GM23338 (cell line): ENCODE results near the gene SNX8. TPM values are rescaled to one million over a fixed set of nuclear protein-coding genes. Genes with fewer than 3 reads are reported as not detected.
A peak's percentile ranks its signal among the peaks of the same experiment; 100 is the strongest.

Experiments used
- ATAC-seq: fragments of 200-7000 bp; cut with Tn5 transposase; 3 replicates; pipeline ENCODE4 v1.9.1; 2020
- DNase-seq: peaks from one replicate; pipeline ENCODE4 v3.0.0-alpha.2; 2015; ENCODE audit warnings: low spot score
- H2AFZ ChIP-seq: fragments of 200-600 bp; sonication (generic); 2 replicates; pipeline ENCODE4 v1.8.0; 2016; ENCODE audit warnings: antibody characterized with exemption, mild to moderate bottlenecking, moderate library complexity
- H3F3A ChIP-seq: fragments of 200-600 bp; sonication (generic); replicated peaks from 2 replicates; pipeline ENCODE4 v1.8.0; 2017; ENCODE audit warnings: antibody characterized with exemption, mixed run types, low read depth
- H3K27ac ChIP-seq: fragments of 200-600 bp; sonication (generic); 2 replicates; pipeline ENCODE4 v1.6.1; 2016; ENCODE audit warnings: low read depth
- H3K27me3 ChIP-seq: fragments of 200-600 bp; sonication (generic); 2 replicates; pipeline ENCODE4 v1.8.0; 2016; ENCODE audit warnings: mild to moderate bottlenecking, mixed run types, moderate library complexity; ENCODE audit not compliant: insufficient read depth
- H3K36me3 ChIP-seq: fragments of 200-600 bp; sonication (generic); 2 replicates; pipeline ENCODE4 v1.8.0; 2016; ENCODE audit warnings: mild to moderate bottlenecking; ENCODE audit not compliant: insufficient read depth
- H3K4me1 ChIP-seq: fragments of 200-600 bp; sonication (generic); 2 replicates; pipeline ENCODE4 v1.8.0; 2016; ENCODE audit warnings: mild to moderate bottlenecking, moderate library complexity; ENCODE audit not compliant: insufficient read depth
- H3K4me2 ChIP-seq: fragments of 200-600 bp; sonication (generic); 2 replicates; pipeline ENCODE4 v1.7.1; 2017; ENCODE audit warnings: mixed run types
- H3K4me3 ChIP-seq: fragments of 200-600 bp; sonication (generic); 2 replicates; pipeline ENCODE4 v1.6.1; 2016; ENCODE audit warnings: mixed run types
- H3K79me2 ChIP-seq: fragments of 200-600 bp; sonication (generic); replicated peaks from 2 replicates; pipeline ENCODE4 v1.8.0; 2017; ENCODE audit warnings: mild to moderate bottlenecking; ENCODE audit not compliant: insufficient read depth
- H3K9me2 ChIP-seq: fragments of 200-600 bp; sonication (generic); 2 replicates; pipeline ENCODE4 v1.8.0; 2017; ENCODE audit not compliant: insufficient read depth
- H4K20me1 ChIP-seq: fragments of 200-600 bp; sonication (generic); replicated peaks from 2 replicates; pipeline ENCODE4 v1.8.0; 2017; ENCODE audit warnings: mild to moderate bottlenecking; ENCODE audit not compliant: insufficient read depth
- H3K27ac Mint-ChIP-seq: 2 replicates; pipeline ENCODE4 v1.8.0; 2020; ENCODE audit warnings: inconsistent platforms, mild to moderate bottlenecking, moderate library complexity, mixed read lengths
- H3K27me3 Mint-ChIP-seq: 3 replicates; pipeline ENCODE4 v1.8.0; 2022; ENCODE audit warnings: low read depth, mild to moderate bottlenecking, moderate library complexity, mixed read lengths, inconsistent platforms; ENCODE audit not compliant: insufficient read depth, poor library complexity
- H3K36me3 Mint-ChIP-seq: 3 replicates; pipeline ENCODE4 v1.8.0; 2021; ENCODE audit warnings: low read depth, mild to moderate bottlenecking, inconsistent platforms, moderate library complexity, mixed read lengths
- H3K4me1 Mint-ChIP-seq: 3 replicates; pipeline ENCODE4 v1.8.0; 2020; ENCODE audit warnings: mild to moderate bottlenecking, inconsistent platforms, mixed read lengths
- H3K4me3 Mint-ChIP-seq: 3 replicates; pipeline ENCODE4 v1.8.0; 2021; ENCODE audit warnings: moderate library complexity, mild to moderate bottlenecking, inconsistent platforms, mixed read lengths
- H3K9me3 Mint-ChIP-seq: 3 replicates; pipeline ENCODE4 v1.8.0; 2020; ENCODE audit warnings: moderate library complexity, mild to moderate bottlenecking, inconsistent platforms, mixed read lengths
- CREB1 ChIP-seq: fragments of 250-450 bp; sonication (Bioruptor Pico); IDR thresholded peaks from 2 replicates; pipeline ENCODE4 v1.5.0; 2020; ENCODE audit warnings: low read depth, mild to moderate bottlenecking, moderate library complexity
- EZH2phosphoT487 ChIP-seq: fragments of 200-600 bp; sonication (generic); IDR thresholded peaks from one replicate; pipeline ENCODE4 v1.8.1; 2018; ENCODE audit warnings: antibody characterized with exemption; ENCODE audit not compliant: unreplicated experiment
- NANOG ChIP-seq: IDR thresholded peaks from 2 replicates; pipeline ENCODE4 v1.6.1; 2016; ENCODE audit warnings: antibody characterized with exemption, borderline replicate concordance
- POLR2AphosphoS5 ChIP-seq: IDR thresholded peaks from 2 replicates; pipeline ENCODE4 v1.6.1; 2016; ENCODE audit warnings: antibody characterized with exemption, low read depth
- REST ChIP-seq: IDR thresholded peaks from one replicate; pipeline ENCODE4 v1.6.1; 2018; ENCODE audit warnings: antibody characterized with exemption; ENCODE audit not compliant: unreplicated experiment
- STAT1 ChIP-seq: IDR thresholded peaks from one replicate; pipeline ENCODE4 v1.6.1; 2016; ENCODE audit warnings: antibody characterized with exemption; ENCODE audit not compliant: unreplicated experiment
- ZNF114 ChIP-seq: fragments of 250-450 bp; sonication (Bioruptor Pico); IDR thresholded peaks from 2 replicates; pipeline ENCODE4 v1.5.0; 2020; ENCODE audit warnings: mild to moderate bottlenecking, moderate library complexity
- ZNF331 ChIP-seq: fragments of 250-450 bp; sonication (Bioruptor Pico); IDR thresholded peaks from 2 replicates; pipeline ENCODE4 v1.5.0; 2020; ENCODE audit warnings: low read depth, mild to moderate bottlenecking, moderate library complexity
- polyA plus RNA-seq: library from polyadenylated mRNA; unstranded; fragments of >200 nt; fragmentation: Nextera tagmentation; extraction: Ambion mirVana; gene quantifications from 2 replicates; pipeline ENCODE4 v1.2.1, GENCODE V29; 2016
- total RNA-seq: library from RNA; depleted of rRNA; stranded (reverse); fragments of >200 nt; shearing (Covaris generic); gene quantifications from 2 replicates; pipeline ENCODE4 v1.2.3, GENCODE V29; 2014
- TF ChIP-seq, protein P1 (sequence below): IDR thresholded peaks from 2 replicates; pipeline ENCODE4 v1.6.1; 2016; ENCODE audit warnings: antibody characterized with exemption

SNX8 gene
- total and polyA plus RNA-seq, 2 experiments from 2014 or later, result 44.3 to 50.9 TPM

GRCh38 chr7:2241580-2242540, 72.4 kb downstream of the SNX8 start, which contains the start of the genes MRM2 and NUDT1:
MRM2 (minus strand) TSS chr7:2242205; CDS start chr7:2242169, 36 bp downstream.
NUDT1 (plus strand) TSS chr7:2242226; CDS start chr7:2244575, 2,349 bp downstream.
- Mint-ChIP-seq H3K4me3 (peak within 1 kb of the TSS; percentile 90), H3K27me3 (peaks cover 13% of the 10 kb centered on the region), H3K27ac (peak within 1 kb of the TSS; percentile 95), H3K36me3 (peaks cover 31% of the 10 kb centered on the region), H3K9me3 (no peaks in the 10 kb centered on the region), H3K4me1 (peaks cover 9% of the 10 kb centered on the region)
- peaks cover 16% of the 10 kb centered on the region for H3K4me1 ChIP-seq
- H3K4me3 ChIP-seq, result peak within 1 kb of the TSS; percentile 94
- no peak for TF ChIP-seq STAT1
- TF ChIP-seq POLR2AphosphoS5, result peak; percentile 97
- TF ChIP-seq, protein P1, sequence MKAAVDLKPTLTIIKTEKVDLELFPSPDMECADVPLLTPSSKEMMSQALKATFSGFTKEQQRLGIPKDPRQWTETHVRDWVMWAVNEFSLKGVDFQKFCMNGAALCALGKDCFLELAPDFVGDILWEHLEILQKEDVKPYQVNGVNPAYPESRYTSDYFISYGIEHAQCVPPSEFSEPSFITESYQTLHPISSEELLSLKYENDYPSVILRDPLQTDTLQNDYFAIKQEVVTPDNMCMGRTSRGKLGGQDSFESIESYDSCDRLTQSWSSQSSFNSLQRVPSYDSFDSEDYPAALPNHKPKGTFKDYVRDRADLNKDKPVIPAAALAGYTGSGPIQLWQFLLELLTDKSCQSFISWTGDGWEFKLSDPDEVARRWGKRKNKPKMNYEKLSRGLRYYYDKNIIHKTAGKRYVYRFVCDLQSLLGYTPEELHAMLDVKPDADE, result peak; percentile 77
- 0 out of 2 replicates have a peak, but pooled peaks have one; percentile 10 for TF ChIP-seq CREB1 (CRISPR knock-in tag)
- H3K27ac ChIP-seq, result peak within 1 kb of the TSS; percentile 5; the same call in 1 of the 2 replicates
- DNase-seq, result peak; percentile 94
- H3K4me2 ChIP-seq, result peak within 1 kb of the TSS; percentile 89
- H2AFZ ChIP-seq, result peak within 1 kb of the TSS; percentile 39; the same call in 1 of the 2 replicates
- peak; percentile 84 for ATAC-seq
- H3K79me2 ChIP-seq, result peaks cover 35% of the 10 kb centered on the region
- no peaks in the 10 kb centered on the region for H3K9me2 ChIP-seq
- no peaks in the 10 kb centered on the region for H3K27me3 ChIP-seq
- 0 out of 2 replicates have a peak, but pooled peaks cover 4% of the 10 kb centered on the region for H3F3A ChIP-seq
- H4K20me1 ChIP-seq, result no peaks in the 10 kb centered on the region; the same call in 1 of the 2 replicates
- peaks cover 16% of the 10 kb centered on the region for H3K36me3 ChIP-seq

DNA sequence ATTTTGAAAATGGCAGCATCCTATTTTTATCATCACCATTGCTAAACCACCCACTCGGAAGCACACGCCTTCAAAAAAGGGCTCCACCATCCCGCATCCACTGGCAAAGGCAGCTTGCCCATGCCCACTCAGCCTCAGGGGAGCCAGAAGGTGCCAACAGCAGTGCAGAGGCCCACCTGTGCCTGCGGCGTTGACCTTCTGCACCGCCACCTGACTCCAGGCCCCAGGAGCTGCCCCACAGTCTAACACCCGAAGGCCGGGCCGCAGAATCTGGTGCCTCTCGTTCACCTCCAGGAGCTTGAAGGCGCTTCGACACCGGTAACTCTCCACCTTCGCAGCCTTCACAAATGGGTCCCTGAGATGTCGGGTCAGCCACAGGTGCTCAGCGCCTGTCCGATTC, 75.0 kb downstream of the SNX8 start:
- ATAC-seq (no peak), DNase-seq (no peak)
- no peak overlapping the region; the same call in 2 of the 3 replicates for H3K4me3 Mint-ChIP-seq
- no peaks in the 10 kb centered on the region for H3K9me3 Mint-ChIP-seq
- peaks cover 15% of the 10 kb centered on the region; the same call in 1 of the 2 replicates for H3F3A ChIP-seq
- no peak overlapping the region for H2AFZ ChIP-seq
- H3K36me3 ChIP-seq, result peaks cover 40% of the 10 kb centered on the region
- H3K27me3 ChIP-seq, result no peaks in the 10 kb centered on the region
- peaks cover 48% of the 10 kb centered on the region for H3K36me3 Mint-ChIP-seq
- H3K9me2 ChIP-seq, result no peaks in the 10 kb centered on the region
- H3K4me2 ChIP-seq, result no peak overlapping the region
- no peak overlapping the region for H3K4me3 ChIP-seq
- H3K4me1 ChIP-seq, result peaks cover 19% of the 10 kb centered on the region
- H3K4me1 Mint-ChIP-seq, result peaks cover 5% of the 10 kb centered on the region; the same call in 2 of the 3 replicates
- no peak overlapping the region for H3K27ac Mint-ChIP-seq
- peaks cover 13% of the 10 kb centered on the region for H3K27me3 Mint-ChIP-seq
- no peak overlapping the region for H3K27ac ChIP-seq
- no peaks in the 10 kb centered on the region; the same call in 1 of the 2 replicates for H4K20me1 ChIP-seq
- peaks cover 40% of the 10 kb centered on the region for H3K79me2 ChIP-seq
- TF ChIP-seq ZNF114 (no peak), NANOG (no peak), REST (no peak), STAT1 (no peak), ZNF331 (CRISPR knock-in tag) (no peak), EZH2phosphoT487 (no peak), POLR2AphosphoS5 (no peak)
